ENCODE measurements around the gene TMEM121.
"Not testable (repeated sequence)": the region's sequence is repeated elsewhere in the genome, so short reads cannot be mapped to it uniquely, and the experiment has no call there.

Gene TMEM121

GRCh38 chr14:105554022-105554421 lies 27.6 kb downstream of the TMEM121 start:
- no peak for TF ChIP-seq CTCF (IDR thresholded peaks at IDR 0.05; ENCODE audit: low read depth, low read length)
- DNase-seq (ENCODE audit: low read depth, low spot score) = no peak
- no peak overlapping the region for H3K4me3 ChIP-seq (ENCODE audit: low read depth, low read length)
- in situ Hi-C loops (cut with HindIII; ENCODE audit: low sequenced_read_pairs) = no loop called here

- in situ Hi-C loops (cut with HindIII; ENCODE audit: low sequenced_read_pairs) = no loop called here
- TF ChIP-seq CTCF (IDR thresholded peaks at IDR 0.05; ENCODE audit: low read depth, low read length) = no peak
- DNase-seq (ENCODE audit: low read depth, low spot score) = no peak
- no peak overlapping the region for H3K4me3 ChIP-seq (ENCODE audit: low read depth, low read length)
These were observed 28.1 kb downstream of the TMEM121 start for GRCh38 chr14:105554523-105554922.

- DNase-seq (ENCODE audit: low read depth, low spot score); in situ Hi-C loops (cut with HindIII; ENCODE audit: low sequenced_read_pairs); H3K4me3 ChIP-seq (ENCODE audit: low read depth, low read length): not testable (repeated sequence)
These were observed 31.3 kb downstream of the TMEM121 start for GRCh38 chr14:105557671-105558070.

- H3K4me3 ChIP-seq (ENCODE audit: low read depth, low read length); DNase-seq (ENCODE audit: low read depth, low spot score); in situ Hi-C loops (cut with HindIII; ENCODE audit: low sequenced_read_pairs): not testable (repeated sequence)
These were observed 32.2 kb downstream of the TMEM121 start for GRCh38 chr14:105558449-105559154.

DNA sequence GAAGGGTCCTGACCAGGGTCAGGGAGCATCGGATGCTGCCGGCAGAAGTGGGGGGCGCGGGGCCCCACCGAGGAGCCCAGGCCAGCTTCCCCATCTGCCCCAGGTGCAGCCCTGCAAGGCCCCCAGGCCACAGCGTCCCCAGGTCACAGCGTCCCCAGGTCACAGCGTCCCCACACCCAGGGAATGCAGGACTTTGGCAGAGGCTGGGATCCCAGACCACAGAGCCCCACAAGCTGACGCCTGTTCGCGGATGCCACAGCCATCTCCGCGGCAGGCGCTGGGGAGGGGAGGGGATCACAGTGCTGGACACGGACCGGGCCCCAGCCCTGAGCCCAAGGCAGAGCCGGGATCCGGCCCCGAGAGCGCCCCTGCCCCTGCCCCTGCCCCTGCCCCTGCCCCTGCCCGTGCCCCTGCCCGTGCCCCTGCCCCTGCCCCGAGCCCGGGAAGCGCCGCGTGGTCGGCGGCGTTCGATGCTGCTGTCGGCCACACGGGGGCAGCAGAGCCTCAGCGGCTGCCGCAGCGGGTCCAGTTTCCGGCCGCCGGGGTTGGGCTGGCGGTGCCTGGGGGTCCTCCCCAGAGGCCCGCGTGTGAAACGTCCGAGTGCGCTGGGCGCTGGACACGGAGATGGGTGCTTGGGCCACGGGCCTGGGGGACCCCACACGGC lies 33.1 kb downstream of the TMEM121 start:
- in situ Hi-C loops (cut with HindIII; ENCODE audit: low sequenced_read_pairs); DNase-seq (ENCODE audit: low read depth, low spot score); H3K4me3 ChIP-seq (ENCODE audit: low read depth, low read length): not testable (repeated sequence)

GRCh38 chr14:105560048-105560669 lies 33.8 kb downstream of the TMEM121 start:
- DNase-seq (ENCODE audit: low read depth, low spot score); H3K4me3 ChIP-seq (ENCODE audit: low read depth, low read length); in situ Hi-C loops (cut with HindIII; ENCODE audit: low sequenced_read_pairs): not testable (repeated sequence)

- DNase-seq (ENCODE audit: low read depth, low spot score); H3K4me3 ChIP-seq (ENCODE audit: low read depth, low read length); in situ Hi-C loops (cut with HindIII; ENCODE audit: low sequenced_read_pairs): not testable (repeated sequence)
These were observed 35.0 kb downstream of the TMEM121 start for GRCh38 chr14:105561345-105561744.

DNA sequence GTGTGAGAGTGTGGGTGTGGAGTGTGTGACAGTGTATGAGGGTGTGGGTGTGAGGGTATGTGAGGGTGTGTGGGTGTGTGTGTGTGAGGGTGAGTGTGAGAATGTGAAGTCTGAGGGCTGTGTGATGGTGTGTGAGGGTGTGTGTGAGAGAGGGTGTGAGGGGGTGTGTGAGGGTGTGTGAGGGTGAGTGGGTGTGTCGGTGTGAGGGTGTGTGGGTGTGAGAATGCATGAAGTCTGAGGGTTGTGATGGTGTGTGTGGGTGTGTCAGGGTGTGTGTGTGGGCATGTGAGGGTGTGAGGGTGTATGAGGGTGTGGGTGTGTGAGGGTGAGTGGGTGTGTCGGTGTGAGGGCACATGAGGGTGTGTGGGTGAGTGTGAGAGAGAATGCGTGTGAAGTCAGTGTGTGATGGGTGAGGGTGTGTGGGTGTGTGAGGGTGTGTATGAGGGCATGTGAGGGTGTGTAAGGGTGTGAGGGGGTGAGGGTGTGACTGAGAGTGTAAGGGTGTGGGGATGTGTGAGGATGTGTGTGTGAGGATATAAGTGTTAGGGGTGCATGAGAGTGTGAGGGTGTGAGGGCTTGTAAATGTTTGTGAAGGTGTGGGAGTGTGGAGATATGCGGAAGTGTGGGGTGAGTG lies 36.4 kb downstream of the TMEM121 start:
- no peak for DNase-seq (ENCODE audit: low read depth, low spot score)

More for the DNA sequence above, 36.4 kb downstream of the TMEM121 start:
- in situ Hi-C loops (cut with HindIII; ENCODE audit: low sequenced_read_pairs) = no loop called here
- H3K4me3 ChIP-seq (ENCODE audit: low read depth, low read length) = no peak overlapping the region
- TF ChIP-seq CTCF (IDR thresholded peaks at IDR 0.05; ENCODE audit: low read depth, low read length) = no peak
